Measurements from ENCODE around the gene PDE3B.
"Not testable (repeated sequence)": the region's sequence is repeated elsewhere in the genome, so short reads cannot be mapped to it uniquely, and the experiment has no call there.

Gene PDE3B

DNA sequence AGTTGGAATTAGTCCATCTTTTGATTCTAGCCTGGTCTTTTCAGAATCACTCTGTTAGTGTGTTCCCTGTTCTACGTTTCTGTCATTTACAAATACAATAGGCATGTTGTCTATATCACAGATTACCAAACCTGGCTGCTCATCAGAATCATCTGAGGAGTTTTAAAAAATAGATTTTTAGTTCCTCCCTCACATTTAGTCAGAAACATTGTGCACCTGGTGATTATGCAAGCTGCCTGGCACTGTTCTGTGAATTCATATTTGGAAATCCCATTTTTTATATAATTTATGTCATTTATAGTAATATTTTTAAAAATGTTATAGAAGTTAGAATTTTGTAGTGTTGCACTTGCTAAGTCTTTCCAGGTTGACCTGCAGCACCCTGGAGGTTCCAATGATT, 107.3 kb downstream of the PDE3B start:
- no peak for DNase-seq

DNA sequence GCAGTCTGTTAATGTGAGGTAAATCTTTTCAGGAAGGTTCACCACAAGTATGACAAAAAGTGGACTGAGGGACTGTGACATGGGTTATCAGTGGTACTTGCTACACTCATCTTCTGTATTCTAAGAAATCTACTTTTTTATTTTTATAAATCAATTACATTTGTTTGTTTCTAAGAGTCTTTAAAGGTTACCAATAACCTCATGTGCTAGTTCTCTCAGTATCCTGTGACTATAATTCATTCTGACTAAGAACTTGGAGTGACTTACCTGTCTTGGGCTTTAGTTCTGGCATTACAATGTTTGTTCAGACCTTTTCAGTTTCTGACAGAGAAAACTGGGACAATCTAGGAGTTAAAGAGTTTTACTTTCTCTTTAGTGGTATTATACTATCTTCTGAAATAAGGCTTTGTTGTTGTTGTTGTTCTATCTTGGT, 108.4 kb downstream of the PDE3B start:
- no peak for DNase-seq

DNA sequence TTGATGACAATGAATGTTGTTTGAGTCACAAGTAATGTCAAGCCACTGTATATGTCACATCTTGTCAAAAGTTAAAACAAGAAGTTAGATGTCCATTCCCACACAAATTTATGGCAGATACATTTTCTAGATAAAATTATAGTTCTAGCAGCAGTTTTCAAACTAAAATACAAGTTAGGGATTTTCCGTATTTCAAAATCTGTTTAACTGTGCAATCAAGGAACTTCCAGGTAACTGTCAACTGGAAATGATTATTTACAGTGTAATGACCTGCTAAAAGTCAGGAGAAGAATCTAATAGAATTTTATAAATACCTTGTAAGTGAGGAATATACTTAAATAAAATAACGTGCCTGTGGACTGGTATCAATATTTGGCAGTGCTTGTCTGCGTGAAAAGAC, 111.5 kb downstream of the PDE3B start:
- no peak for DNase-seq

DNA sequence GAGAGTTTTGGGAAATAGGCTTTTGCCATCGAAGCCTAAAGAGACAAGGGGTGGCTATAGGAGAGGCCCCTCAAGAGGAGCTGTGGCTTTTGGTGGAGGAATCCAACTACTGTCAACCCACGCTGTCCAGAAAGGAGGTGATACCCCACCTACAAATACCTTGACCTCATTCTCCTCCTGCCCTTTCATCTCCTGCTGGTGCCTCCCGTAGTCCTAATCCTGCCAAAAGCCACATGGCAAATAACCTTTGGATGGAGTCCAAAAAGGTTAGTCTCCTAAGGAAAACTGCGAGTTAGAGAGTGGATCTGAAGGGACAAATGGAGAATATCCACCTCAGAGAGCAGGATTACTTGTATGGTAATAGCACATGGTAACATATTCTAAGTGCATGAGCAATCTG, 112.7 kb downstream of the PDE3B start:
- DNase-seq, result no peak

DNA sequence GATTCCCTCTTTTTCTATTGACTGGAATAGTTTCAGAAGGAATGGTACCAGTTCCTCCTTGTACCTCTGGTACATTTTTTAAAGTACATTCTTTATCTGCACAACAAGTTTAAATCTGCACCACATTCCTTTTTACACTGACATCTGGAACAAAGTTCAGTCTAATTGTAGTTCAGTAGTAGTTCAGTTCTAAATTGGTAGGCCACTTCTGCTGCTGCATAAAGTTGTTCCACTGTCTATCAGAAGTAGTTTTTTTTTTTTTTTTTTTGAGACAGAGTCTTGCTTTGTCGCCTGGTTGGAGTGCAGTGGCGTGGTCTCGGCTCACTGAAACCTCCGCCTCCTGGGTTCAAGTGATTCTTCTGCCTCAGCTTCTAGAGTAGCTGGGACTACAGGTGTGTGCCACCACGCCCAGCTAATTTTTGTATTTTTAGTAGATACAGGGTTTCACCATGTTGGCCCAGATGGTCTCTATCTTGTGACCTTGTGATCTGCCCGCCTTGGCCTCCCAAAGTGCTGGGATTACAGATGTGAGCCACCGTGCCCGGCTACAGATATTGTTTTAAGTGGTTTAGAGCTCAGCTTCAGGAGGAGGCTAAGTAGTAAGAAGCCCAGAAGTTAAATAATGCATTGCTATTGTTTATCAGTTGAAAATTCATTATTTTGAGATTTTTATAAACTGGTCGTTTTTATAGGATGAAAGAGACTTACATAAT, 115.9 kb downstream of the PDE3B start:
- not testable (repeated sequence) for DNase-seq

DNA sequence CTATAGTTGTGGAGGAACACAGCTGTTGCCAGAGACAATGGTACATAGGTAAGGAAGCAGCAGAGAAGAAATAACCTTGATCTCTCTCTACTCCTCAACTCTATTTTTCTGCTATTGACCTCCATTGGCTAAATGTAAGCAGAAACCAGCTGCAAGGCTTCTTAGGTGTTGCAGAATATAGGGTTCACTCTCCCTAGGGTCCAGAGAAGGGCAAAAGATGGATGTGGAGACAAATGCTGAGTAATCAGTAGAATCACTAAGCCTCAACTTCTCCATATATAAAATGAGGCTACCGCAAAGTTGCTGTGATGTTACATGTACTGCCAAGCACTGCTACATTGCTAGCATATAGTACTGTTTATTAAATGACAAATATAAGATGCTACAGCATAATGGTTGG, 120.6 kb downstream of the PDE3B start:
- DNase-seq, result no peak

DNA sequence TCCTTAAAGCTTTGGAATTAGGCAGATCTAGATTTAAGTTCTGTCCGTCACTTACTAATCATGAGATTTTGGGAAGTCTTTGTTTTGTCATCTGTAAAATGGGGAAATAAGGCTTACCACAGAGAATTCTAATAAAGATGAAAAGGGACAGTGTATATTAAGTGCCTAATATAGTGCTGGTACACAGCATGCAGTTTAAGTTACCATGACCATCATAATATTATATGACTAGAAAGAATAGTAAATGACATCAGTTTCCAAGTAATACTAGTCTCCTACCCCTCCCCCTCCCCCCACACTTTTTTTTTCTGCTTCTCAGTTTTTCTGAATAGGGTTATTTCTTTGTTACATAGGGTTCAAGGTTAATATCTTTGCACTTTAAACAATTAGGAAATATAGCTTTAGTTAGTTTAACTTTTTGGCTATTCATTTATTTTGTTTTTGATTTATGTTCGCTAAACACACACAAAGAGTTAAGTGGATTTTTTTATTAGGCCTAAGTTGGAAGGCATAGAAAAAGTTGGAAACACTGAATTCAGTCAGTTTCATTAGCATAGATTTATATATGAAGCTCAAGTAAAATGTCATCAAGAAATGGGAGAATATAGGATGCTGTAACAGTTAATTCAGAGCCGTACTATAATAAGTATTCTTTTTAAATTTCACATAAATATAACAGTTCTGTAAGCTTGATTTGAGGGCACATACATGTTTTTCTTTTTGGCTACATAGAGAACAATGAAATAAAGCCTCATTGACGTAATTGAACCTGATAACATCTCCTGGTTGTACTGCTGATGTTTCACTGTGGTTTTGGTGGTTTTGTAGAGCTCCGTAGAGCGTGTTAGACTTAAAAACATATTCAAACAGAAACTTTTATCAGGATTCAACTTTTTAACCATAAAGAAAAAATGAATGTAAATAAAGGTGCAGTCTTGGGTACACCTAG, 121.2 kb downstream of the PDE3B start:
- DNase-seq, result no peak

DNA sequence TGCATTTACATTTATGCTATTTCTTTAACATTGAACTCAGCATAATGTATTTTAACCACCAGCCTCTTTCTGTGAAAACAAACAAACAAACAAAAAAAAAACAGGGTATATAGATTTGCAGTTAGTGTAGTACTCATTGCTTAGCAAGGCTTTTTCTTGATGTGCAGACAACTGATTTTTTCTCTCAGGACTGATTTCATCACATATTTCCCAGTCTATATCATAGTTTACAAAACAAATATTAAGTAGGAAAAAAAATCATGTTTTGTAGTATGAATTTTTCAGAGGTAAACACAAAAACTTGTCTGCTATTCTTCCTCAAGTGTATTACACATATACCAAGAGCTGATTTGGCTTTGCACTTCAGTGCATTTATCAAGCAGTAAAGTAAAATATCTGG, 123.0 kb downstream of the PDE3B start:
- DNase-seq, result no peak

DNA sequence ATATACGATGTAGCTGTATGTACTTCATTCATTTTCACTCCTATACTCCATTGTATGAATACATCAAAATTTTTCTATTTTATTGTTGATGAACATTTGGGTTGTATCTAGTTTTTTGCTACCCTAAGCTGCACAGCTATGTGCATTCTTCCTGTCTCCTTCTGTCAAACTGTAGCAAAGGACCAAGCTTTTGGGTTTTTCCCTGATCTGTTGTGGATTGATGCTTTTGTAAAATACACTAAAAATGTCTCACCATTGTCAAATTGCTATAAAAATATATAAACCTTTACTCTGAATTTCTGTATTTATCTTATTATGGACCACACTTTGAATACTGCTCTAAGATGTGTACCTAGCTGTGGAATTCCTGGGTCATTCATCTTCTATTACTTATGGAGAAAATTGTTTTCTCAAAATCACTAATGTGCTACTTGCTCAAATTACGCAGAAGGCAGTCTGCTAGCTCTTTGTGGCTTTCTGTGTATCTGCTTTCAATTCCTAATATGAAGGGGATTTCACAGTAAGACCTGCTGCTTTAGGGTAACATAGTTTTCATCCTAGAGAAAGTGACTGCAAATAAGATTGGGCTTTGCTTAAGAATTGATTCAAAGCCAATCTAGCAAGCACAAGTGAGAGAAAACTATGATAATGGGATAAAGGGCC, 125.1 kb downstream of the PDE3B start:
- DNase-seq, result no peak

DNA sequence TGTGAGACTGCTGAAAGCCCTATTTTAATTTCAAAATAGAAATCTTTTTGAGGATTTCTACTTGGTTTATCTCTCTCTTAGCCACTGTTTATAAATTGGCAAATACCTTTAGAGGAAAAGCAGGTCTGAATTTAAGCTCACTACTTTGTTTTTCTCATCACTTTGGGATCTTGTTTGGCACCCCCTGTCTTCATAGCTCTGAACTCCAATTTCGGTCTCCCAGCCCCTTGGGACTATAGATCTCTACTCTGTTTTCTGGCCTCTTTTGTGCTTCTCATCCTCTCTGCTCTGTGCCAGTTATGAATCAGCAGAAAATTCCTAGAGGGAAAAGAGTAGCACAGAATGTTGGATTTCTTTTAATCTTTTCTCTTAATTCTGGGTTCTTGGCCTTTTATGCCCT, 130.2 kb downstream of the PDE3B start:
- no peak for DNase-seq

DNA sequence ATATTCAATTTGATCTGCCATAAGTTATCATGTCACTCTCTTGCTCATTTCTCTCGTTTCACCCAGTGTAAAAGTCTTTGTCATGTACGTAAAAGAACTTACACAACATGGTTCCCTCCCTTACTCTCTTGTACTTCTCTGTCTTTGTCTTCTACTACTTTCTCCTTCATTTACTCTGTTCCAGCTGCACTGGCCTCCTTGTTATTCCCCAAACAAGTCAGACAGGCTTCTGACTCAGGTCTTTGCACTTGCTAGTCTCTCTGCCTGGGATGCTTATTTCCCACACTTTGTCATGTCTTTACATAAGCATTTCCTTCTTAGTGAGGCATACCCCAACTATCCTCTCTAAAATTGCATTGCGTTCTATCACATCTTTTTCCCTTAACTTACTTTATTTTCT, 131.1 kb downstream of the PDE3B start:
- no peak for DNase-seq

DNA sequence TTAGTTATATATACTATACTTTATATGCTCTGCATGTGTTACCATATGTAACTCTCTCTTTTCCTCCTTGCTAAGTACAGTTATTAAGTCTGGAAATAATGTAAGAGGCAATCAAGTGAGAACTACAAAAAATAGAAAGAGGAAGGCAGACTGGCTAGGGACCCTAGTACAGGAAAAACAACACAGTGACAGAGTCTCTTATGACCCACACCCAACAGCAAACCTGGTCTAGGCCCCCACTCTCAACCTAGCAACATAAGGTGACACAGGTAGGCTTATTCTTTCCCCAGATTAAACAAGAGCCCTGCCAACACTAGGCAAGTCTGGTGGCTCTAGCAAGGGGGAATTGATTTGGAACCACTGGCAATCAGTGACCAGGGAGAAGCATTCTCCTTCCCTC, 132.3 kb downstream of the PDE3B start:
- no peak for DNase-seq

DNA sequence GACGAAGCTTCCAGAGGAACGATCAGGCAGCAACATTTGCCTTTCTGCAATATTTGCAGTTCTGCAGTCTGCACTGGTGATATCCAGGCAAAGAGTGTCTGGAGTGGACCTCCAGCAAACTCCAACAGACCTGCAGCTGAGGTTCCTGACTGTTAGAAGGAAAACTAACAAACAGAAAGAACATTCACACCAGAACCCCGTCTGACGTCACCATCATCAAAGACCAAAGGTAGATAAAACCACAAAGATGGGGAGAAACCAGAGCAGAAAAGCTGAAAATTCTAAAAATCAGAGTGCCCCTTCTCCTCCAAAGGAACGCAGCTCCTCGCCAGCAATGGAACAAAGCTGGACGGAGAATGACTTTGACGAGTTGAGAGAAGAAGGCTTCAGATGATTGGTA, 134.9 kb downstream of the PDE3B start:
- not testable (repeated sequence) for DNase-seq

DNA sequence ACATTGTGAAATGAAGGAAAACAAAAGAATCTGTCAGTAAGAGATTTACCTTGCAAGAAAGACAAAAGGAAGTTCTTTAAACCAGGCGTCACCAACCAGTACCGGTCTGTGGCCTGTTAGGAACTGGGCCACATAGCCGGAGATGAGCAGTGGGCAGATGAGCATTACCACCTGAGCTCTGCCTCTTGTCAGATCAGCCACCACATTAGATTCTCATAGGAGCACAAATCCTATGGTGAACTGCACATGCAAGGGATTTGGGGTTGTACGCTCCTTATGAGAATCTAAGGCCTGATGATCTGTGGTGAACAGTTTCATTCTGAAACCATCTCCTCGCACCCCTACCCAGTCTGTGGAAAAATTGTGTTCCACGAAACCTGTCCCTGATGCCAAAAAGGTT, 140.2 kb downstream of the PDE3B start:
- DNase-seq, result no peak

DNA sequence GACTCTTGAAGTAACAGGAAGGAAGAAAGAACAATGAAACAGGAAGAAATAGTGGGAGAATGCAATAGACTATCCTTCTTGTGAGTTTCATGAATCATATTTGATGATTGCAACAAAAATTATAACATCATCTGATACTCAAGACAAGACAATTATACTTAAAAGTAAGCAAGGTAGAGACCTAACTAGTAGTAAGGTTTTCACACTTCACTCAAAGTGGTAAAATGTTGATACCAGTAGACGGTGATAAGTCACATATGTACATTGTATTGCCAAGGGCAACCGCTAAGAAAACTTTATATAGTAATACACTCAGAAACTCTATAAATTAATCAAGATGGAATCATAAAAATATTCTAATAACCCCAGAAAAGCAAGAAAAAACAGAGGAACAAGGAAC, 140.6 kb downstream of the PDE3B start:
- no peak for DNase-seq

DNA sequence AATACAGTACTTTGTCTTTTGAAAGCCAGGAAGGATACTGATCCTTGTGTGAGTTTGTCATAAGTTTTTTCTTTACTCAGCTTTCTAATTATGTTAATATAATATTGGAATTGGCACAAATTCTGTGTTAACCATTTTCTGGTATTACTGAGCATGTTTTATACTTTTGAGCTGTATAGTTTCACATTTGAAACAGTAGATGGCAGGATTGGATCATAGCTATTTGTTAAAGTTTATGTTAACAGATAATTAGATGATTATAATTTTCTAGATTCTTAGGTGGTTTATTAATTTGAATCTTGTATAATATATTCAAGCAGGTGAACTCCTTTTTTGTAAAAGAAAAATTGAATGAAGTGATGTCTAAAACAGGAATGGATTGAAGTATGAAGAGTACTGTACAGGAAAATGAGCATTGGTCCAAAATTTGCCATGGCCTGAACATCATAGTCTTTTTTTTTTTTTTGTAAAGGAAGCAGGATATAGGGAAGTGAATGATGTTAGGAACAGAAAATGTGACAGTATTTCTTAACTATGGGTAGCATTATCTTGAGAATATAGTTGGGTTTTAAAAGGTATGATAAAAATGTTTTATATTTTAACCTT, 146.4 kb downstream of the PDE3B start:
- no peak for DNase-seq

DNA sequence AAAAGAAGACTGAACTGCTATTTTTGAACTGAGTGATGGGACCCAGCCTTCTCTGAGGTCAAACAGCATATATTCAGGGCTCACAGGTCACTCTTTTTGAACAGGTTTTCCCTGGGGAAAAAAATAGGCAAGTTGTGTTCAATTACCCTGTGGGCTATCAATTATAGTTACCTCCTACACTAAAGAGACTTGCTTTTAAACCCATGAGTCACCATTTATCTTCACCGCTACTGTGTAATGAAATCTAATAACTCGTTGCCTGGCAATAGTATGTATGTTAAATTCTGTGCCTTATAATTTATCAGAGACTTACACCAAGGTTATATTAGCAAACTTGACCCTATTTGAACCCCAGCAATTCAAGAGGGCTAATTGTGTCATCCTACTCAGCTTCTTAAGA, 149.9 kb downstream of the PDE3B start:
- DNase-seq, result no peak

DNA sequence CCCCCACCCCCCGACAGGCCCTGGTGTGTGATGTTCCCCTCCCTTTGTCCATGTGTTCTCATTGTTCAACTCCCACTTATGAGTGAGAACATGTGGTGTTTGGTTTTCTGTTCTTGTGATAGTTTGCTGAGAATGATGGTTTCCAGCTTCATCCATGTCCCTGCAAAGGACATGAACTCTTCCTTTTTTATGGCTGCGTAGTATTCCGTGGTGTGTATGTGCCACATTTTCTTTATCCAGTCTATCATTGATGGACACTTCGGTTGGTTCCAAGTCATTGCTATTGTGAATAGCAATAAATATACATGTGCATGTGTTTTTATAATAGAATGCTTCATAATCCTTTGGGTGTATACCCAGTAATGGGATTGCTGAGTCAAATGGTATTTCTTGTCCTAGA, 152.4 kb downstream of the PDE3B start:
- DNase-seq, result not testable (repeated sequence)

DNA sequence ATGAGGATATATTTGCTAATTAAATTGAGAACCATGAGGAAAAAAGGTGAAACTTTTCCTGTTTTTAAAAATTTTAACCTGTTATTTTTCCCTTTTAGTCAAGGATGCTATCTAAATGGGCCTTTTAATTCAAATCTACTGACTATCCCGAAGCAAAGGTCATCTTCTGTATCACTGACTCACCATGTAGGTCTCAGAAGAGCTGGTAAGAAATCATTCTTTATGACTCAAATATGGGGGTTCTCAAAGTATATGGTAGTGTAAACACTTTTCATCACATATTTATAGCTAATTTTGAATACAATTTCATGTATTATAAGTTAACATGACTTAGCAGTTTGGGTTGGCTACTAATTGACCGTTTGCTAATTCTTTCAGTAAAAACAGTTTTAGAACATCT, 160.2 kb downstream of the PDE3B start:
- no peak for DNase-seq

DNA sequence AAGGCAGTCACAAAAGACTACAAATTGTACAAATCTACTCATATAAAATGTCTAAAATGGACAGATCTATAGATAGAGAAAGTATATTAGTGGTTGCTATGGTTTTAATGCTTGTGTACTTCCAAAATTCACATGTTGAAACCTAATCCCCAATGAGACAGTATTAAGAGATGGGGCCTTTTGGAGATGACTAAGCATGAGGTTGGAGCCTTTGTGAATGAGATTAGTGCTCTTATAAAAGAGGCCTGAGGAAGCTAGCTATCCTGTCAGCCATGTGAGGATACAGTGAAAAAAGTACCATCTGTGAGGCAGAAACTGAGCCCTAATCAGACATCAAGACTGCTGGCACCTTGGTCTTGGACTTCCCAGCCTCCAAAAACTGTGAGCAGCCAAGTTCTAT, 165.9 kb downstream of the PDE3B start:
- no peak for DNase-seq

DNA sequence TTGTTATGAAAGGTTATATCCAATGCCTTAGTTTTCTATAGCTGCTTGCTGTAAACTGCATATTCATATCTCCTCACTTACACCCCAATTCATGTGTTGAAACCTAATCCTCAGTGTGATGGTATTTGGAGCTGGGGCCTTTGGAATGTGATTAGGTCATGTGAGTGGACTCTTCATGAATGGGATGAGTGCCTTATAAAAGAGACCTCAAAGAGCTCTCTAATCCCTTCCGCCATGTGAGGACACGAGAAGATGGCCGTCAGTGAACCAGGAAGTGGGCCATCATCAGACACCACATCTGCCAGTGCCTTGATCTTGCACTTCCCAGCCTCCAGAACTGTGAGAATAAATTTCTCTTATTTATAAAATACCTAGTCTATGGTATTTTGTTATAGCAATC, 169.2 kb downstream of the PDE3B start:
- no peak for DNase-seq

DNA sequence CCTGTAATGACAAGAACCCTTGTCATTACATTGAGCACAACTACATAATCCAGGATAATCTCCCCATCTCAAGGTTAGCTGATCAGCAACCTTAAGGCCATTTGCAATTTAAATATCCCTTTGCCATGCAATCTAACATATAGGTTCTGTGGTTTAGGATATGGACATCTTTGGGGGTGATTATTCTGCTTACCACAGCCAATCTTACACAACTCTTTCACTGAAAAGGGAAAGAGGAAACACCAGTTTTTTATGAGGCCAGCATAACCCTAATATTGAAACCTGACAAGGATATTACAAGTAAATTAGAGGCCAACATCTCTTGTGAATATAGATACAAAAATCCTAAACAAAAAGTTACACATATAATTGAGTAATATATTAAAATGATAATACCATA, 169.9 kb downstream of the PDE3B start:
- DNase-seq, result no peak

DNA sequence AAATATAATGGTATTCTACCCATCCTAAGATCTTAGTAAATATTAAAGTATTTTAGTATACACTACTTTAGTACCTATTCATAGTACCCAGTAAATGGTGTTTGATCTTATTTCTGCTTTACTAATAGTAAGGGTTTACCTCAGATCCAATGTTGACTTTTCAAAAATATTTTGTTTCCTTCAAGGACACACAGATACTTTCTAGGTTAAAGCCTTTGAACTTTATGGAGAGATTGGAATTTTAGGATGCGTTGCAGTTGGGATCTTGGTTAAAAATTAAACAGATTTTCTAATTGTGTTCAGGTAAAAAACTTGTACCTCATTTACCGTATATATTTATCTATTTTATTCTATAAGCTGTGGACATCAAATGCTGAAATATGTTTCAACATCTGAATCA, 175.2 kb downstream of the PDE3B start:
- no peak for DNase-seq
